ENCODE data around the gene FBXW9.
A peak's percentile ranks its signal among the peaks of the same experiment; 100 is the strongest.

GRCh38 chr19:12648088-12648487 lies 48.3 kb downstream of the FBXW9 start:
- TF ChIP-seq POLR2A (IDR thresholded peaks at IDR 0.05; ENCODE audit: control extremely low read depth in 1 of 2, low read depth in 2 of 2, low read length in 2 of 2) (no peak), SP1 (IDR thresholded peaks at IDR 0.05; ENCODE audit: low read depth, low read length) (no peak), CREB1 (IDR thresholded peaks at IDR 0.05) (no peak), TEAD4 (IDR thresholded peaks at IDR 0.05; ENCODE audit: low read depth, low read length) (no peak), RFX5 (IDR thresholded peaks at IDR 0.05; ENCODE audit: borderline replicate concordance, low read depth, low read length) (no peak), RAD21 (IDR thresholded peaks at IDR 0.05 in 1 of 2, conservative IDR thresholded peaks at IDR 0.05 in 1 of 2; ENCODE audit: low read depth in 2 of 2, low read length in 2 of 2) (peak in 1 of 2 experiments; percentile 41; a peak in 1 of 4 replicates), JUN (IDR thresholded peaks at IDR 0.05; ENCODE audit: low read depth, low read length) (no peak), POLR2AphosphoS5 (IDR thresholded peaks at IDR 0.05; ENCODE audit: low read depth, low read length) (no peak), SP4 (IDR thresholded peaks at IDR 0.05; ENCODE audit: low read length) (no peak)
- TF ChIP-seq, protein P1, sequence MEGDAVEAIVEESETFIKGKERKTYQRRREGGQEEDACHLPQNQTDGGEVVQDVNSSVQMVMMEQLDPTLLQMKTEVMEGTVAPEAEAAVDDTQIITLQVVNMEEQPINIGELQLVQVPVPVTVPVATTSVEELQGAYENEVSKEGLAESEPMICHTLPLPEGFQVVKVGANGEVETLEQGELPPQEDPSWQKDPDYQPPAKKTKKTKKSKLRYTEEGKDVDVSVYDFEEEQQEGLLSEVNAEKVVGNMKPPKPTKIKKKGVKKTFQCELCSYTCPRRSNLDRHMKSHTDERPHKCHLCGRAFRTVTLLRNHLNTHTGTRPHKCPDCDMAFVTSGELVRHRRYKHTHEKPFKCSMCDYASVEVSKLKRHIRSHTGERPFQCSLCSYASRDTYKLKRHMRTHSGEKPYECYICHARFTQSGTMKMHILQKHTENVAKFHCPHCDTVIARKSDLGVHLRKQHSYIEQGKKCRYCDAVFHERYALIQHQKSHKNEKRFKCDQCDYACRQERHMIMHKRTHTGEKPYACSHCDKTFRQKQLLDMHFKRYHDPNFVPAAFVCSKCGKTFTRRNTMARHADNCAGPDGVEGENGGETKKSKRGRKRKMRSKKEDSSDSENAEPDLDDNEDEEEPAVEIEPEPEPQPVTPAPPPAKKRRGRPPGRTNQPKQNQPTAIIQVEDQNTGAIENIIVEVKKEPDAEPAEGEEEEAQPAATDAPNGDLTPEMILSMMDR (IDR thresholded peaks at IDR 0.05; ENCODE audit: control extremely low read depth in 1 of 3, insufficient read depth in 1 of 3, low read depth in 1 of 3, low read length in 3 of 3), result peak; percentile 48 to 64 (median 54)

Measured in H1 (cell line).